Calu3 (cell line): ENCODE measurements around the gene OVCA2. TPM values are rescaled to one million over a fixed set of nuclear protein-coding genes. Genes with fewer than 3 reads are reported as not detected.

ENCODE experiments used
- BruUV-seq: library from RNA; stranded (reverse); fragments of 400-500 nt; replicated peaks from 2 replicates; lab custom pipeline; 2021; lab: Mats Ljungman, UMichigan
- CTCF ChIA-PET: fragments of 300-600 bp; sonication (Branson Sonifier 250); formaldehyde crosslinking; loops from one replicate; lab custom pipeline; 2022; ENCODE audit warnings: antibody characterized with exemption; lab: Charles Lee
- DNase-seq: peaks from one replicate; pipeline ENCODE4 v3.0.0; 2022
- H3K27ac Mint-ChIP-seq: one replicate; pipeline ENCODE4 v1.8.0; 2022; ENCODE audit warnings: mixed read lengths; ENCODE audit not compliant: unreplicated experiment
- H3K27me3 Mint-ChIP-seq: one replicate; pipeline ENCODE4 v1.8.0; 2022; ENCODE audit warnings: mixed read lengths; ENCODE audit not compliant: unreplicated experiment
- H3K36me3 Mint-ChIP-seq: one replicate; pipeline ENCODE4 v1.8.0; 2022; ENCODE audit warnings: mild to moderate bottlenecking, moderate library complexity, mixed read lengths; ENCODE audit not compliant: insufficient read depth, unreplicated experiment
- H3K4me1 Mint-ChIP-seq: one replicate; pipeline ENCODE4 v1.8.0; 2022; ENCODE audit warnings: mild to moderate bottlenecking, low read depth, mixed read lengths; ENCODE audit not compliant: unreplicated experiment
- H3K4me3 Mint-ChIP-seq: one replicate; pipeline ENCODE4 v1.8.0; 2022; ENCODE audit warnings: mild to moderate bottlenecking, low read depth, moderate library complexity, mixed read lengths; ENCODE audit not compliant: unreplicated experiment
- H3K9me3 Mint-ChIP-seq: one replicate; pipeline ENCODE4 v1.8.0; 2022; ENCODE audit warnings: low read depth, mixed read lengths; ENCODE audit not compliant: unreplicated experiment
- CTCF ChIP-seq: fragments of 200-600 bp; IDR thresholded peaks from one replicate; pipeline ENCODE4 v1.8.0; 2022; ENCODE audit warnings: antibody characterized with exemption; ENCODE audit not compliant: unreplicated experiment
- intact Hi-C: fragments of 100-400 bp; cut with micrococcal nuclease; formaldehyde crosslinking; loops from one replicate; pipeline ENCODE4 v1.10.0; 2022; ENCODE audit not compliant: unreplicated experiment
- total RNA-seq: library from RNA; stranded (reverse); gene quantifications from 2 replicates; pipeline ENCODE4 v1.2.3, GENCODE V29; 2022

Gene OVCA2
- total RNA-seq, 1 experiment from 2014 or later, result 22.1 TPM

- H3K4me3 Mint-ChIP-seq, result peak overlapping the region; percentile 56
- no peaks in the 10 kb centered on the region for H3K4me1 Mint-ChIP-seq
- H3K27me3 Mint-ChIP-seq, result peaks cover 41% of the 10 kb centered on the region
- H3K27ac Mint-ChIP-seq, result no peak overlapping the region
- peak; percentile 54 for TF ChIP-seq CTCF
- peak; percentile 74 for DNase-seq
- BruUV-seq, result no TSS peak
- no peaks in the 10 kb centered on the region for H3K9me3 Mint-ChIP-seq
- intact Hi-C loops, result loop anchor here (1.0 kb wide), 1 partner anchor 116 kb away; no protein-coding TSS in a partner anchor
- peaks cover 20% of the 10 kb centered on the region for H3K36me3 Mint-ChIP-seq
- CTCF ChIA-PET, result interaction anchor here (0.6 to 3.9 kb wide), 7 partner anchors 13 to 120 kb away, joined by 3 to 69 read pairs (median 4); no protein-coding TSS in a partner anchor
These were observed 16.1 kb upstream of the OVCA2 start for GRCh38 chr17:2025622-2026309.

GRCh38 chr17:2027528-2028233 lies 14.1 kb upstream of the OVCA2 start:
- CTCF ChIA-PET, result no interaction called here
- Mint-ChIP-seq H3K27ac (no peak overlapping the region), H3K36me3 (peaks cover 21% of the 10 kb centered on the region), H3K9me3 (no peaks in the 10 kb centered on the region), H3K4me3 (no peak overlapping the region), H3K27me3 (peaks cover 33% of the 10 kb centered on the region), H3K4me1 (no peaks in the 10 kb centered on the region)
- TF ChIP-seq CTCF, result no peak
- no peak for DNase-seq
- BruUV-seq, result no TSS peak
- intact Hi-C loops, result no loop called here

- no peak overlapping the region for H3K4me3 Mint-ChIP-seq
- peaks cover 21% of the 10 kb centered on the region for H3K36me3 Mint-ChIP-seq
- no peaks in the 10 kb centered on the region for H3K4me1 Mint-ChIP-seq
- no TSS peak for BruUV-seq
- no peak for DNase-seq
- peaks cover 33% of the 10 kb centered on the region for H3K27me3 Mint-ChIP-seq
- H3K27ac Mint-ChIP-seq, result no peak overlapping the region
- CTCF ChIA-PET, result no interaction called here
- no peaks in the 10 kb centered on the region for H3K9me3 Mint-ChIP-seq
- TF ChIP-seq CTCF, result no peak
- intact Hi-C loops, result no loop called here
These were observed 13.6 kb upstream of the OVCA2 start for GRCh38 chr17:2028234-2028614.

GRCh38 chr17:2028737-2029136 lies 13.1 kb upstream of the OVCA2 start:
- no peak for TF ChIP-seq CTCF
- H3K27ac Mint-ChIP-seq, result no peak overlapping the region
- CTCF ChIA-PET, result interaction anchor here (1.0 kb wide), 1 partner anchor 120 kb away, joined by 3 read pairs; no protein-coding TSS in a partner anchor
- no peaks in the 10 kb centered on the region for H3K4me1 Mint-ChIP-seq
- intact Hi-C loops, result no loop called here
- H3K36me3 Mint-ChIP-seq, result peaks cover 21% of the 10 kb centered on the region
- BruUV-seq, result no TSS peak
- peaks cover 33% of the 10 kb centered on the region for H3K27me3 Mint-ChIP-seq
- no peak for DNase-seq
- no peak overlapping the region for H3K4me3 Mint-ChIP-seq
- no peaks in the 10 kb centered on the region for H3K9me3 Mint-ChIP-seq
